ENCODE results near the gene MED15. TPM values are rescaled to one million over a fixed set of nuclear protein-coding genes. Genes with fewer than 3 reads are reported as not detected.

The MED15 gene
- total RNA-seq, 4 donors from 2014 or later: 36.5 to 90.5 (median 57.2) TPM

- DNase-seq (ENCODE audit: low spot score) (no peak), ATAC-seq (ENCODE audit: low FRiP score) (no peak)
- TF ChIP-seq, protein P1, sequence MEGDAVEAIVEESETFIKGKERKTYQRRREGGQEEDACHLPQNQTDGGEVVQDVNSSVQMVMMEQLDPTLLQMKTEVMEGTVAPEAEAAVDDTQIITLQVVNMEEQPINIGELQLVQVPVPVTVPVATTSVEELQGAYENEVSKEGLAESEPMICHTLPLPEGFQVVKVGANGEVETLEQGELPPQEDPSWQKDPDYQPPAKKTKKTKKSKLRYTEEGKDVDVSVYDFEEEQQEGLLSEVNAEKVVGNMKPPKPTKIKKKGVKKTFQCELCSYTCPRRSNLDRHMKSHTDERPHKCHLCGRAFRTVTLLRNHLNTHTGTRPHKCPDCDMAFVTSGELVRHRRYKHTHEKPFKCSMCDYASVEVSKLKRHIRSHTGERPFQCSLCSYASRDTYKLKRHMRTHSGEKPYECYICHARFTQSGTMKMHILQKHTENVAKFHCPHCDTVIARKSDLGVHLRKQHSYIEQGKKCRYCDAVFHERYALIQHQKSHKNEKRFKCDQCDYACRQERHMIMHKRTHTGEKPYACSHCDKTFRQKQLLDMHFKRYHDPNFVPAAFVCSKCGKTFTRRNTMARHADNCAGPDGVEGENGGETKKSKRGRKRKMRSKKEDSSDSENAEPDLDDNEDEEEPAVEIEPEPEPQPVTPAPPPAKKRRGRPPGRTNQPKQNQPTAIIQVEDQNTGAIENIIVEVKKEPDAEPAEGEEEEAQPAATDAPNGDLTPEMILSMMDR (IDR thresholded peaks at IDR 0.05): no peak
Measured at GRCh38 chr22:20579273-20580120, 72.1 kb downstream of the MED15 start.

DNA sequence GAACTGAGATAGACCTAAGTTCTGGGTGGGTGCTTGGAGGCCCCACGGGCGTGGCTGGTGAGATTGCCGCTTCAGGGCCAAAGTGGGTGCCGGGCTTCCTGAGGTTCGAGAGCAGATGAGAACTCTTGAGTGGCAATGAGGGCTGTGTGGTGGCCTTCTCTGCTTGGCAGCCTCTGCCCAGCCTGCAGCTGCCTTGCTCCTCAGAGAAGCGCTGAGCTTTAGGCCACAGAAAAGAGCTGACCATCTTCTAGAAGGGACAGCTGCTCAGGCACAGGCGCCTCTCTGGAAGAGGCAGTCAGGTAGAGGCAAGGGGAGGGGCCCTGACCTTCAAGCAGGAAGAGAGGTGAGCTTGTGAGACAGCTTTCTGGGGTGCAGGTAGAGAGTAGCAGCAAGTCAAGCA is 72.8 kb downstream of the MED15 start:
- ATAC-seq (ENCODE audit: low FRiP score) (no peak), DNase-seq (ENCODE audit: low spot score) (no peak)
- TF ChIP-seq, protein P1 (IDR thresholded peaks at IDR 0.05): no peak

DNA sequence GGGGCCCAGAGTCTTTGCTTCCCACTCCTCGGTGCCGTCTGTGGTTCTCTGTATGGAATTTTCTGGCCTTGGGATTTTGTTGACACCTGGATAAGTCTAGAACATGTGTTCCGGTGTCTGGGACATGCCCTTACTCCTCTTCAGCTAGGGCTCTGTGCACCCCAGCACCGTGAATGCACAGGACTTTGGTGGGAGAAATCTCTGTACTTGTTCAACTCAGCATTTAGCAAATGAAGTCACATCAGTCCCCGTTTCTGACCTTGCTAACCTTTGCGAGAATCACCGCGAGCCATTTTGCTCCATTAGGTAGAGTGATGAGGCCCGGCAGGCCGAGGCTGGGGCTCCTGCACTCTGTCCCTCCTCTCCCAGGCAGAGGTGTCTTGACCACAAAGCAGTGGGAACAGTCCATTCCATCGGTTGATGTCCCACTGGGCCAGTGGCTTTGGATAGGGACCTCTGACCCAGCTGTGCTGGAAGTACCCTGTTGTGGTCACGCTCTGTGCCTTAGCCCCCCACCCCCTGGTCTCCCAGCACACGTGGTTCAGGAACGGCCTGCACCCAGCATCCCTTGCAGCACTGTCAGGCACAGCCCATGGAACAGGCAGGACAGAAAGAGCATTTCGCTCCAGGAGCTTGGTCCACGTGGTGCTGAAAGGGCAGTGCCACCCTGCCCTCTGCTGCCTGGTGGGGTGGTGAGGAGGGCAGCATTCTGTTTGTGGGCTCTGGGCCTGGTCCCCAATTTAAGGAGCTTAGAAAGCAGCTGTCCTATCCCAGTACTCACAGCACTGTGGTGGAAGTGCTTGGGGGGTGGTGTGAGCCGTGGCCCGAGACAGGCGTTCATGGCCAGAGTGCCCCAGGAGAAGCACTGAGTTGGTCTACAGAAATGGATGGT is 73.4 kb downstream of the MED15 start:
- ATAC-seq (ENCODE audit: low FRiP score) (no peak), DNase-seq (ENCODE audit: low spot score) (no peak)
- TF ChIP-seq, protein P1 (IDR thresholded peaks at IDR 0.05): no peak

GRCh38 chr22:20581503-20582170 is 74.2 kb downstream of the MED15 start:
- TF ChIP-seq, protein P1 (IDR thresholded peaks at IDR 0.05): no peak
- DNase-seq (ENCODE audit: low spot score): no peak
- ATAC-seq (ENCODE audit: low FRiP score): no peak

DNA sequence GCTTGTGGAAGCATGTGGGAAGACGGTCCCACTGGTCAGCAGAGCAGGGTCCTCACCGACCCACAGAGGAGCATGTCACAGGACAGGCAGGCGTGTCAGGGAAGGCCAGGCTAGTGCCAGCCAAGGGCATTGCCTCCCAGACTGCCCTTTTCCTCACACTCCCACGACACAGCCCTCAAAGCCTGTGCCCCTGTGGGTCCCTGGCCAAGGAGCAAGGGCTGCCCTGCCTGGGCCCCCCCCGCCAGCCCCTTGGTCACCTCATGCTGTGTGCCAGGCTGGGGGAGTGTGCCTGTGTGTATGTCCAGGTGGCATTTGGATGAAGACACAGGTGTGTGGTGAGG is 74.7 kb downstream of the MED15 start:
- ATAC-seq (ENCODE audit: low FRiP score) (no peak), DNase-seq (ENCODE audit: low spot score) (no peak)
- TF ChIP-seq, protein P1 (IDR thresholded peaks at IDR 0.05): no peak

GRCh38 chr22:20582520-20583361 is 75.3 kb downstream of the MED15 start:
- no peak for DNase-seq (ENCODE audit: low spot score)
- no peak for ATAC-seq (ENCODE audit: low FRiP score)
- TF ChIP-seq, protein P1 (IDR thresholded peaks at IDR 0.05): no peak

Data from omental fat pad (tissue), 4 donors.